Measurements from ENCODE around the gene RAD51B. TPM values are rescaled to one million over a fixed set of nuclear protein-coding genes. Genes with fewer than 3 reads are reported as not detected.

RAD51B gene
- total RNA-seq, 1 donor from 2014 or later, result 14.7 TPM

DNA sequence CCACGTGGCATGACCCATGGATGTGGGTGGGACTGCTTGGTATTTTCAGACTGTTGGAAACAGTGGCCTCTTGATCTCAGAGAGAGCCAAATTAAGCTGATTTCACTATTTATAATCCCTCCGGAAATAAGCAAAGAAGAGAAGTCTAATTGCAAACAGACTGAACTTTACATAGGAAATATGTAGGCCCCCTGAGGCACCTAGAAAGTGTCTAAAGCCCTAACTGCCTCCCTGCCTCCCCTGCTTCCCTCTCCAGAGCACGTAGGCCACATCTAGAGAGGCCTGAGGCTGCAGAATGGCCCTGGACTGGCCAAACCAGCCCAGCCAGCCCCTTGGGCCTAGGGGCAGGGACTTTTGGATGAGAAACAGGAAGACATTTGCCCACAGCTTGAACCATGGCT is 849.5 kb downstream of the RAD51B start:
- peak; percentile 41 for DNase-seq (ENCODE audit: low spot score)

DNA sequence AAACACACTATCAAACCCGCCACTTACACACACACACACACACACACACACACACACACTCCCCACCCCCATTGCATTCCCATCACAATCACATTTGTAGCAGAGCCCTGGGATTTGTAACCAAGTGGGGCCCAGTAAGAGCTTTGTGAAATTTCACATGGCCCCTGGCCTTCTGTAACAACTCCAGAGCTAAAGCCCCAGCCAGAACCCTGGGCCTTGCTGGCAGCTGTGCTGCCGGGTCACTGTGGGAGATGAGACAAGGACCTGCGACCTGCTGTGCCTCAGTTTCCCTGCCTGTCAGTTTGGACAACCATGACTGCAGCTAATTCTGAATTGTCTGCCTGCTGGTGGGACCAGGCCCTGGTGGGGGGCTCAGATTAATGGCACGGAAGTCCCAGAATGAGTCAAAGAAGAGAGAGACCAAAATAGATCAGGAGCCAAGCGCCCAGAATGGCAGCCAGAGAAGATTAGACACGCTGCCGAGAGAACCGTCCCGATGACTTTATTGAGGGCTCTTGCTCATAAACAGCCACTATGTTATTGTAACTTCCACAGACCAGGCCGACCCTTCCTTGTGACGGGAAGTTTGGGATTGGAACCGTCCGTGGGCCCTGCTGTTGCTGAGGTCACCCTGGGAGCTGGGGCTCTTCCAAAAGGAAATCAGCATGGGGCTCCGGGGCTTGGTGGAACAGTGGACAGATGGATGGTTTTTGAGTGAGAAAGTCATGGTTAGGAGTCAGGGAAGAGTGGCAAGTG is 850.2 kb downstream of the RAD51B start:
- DNase-seq (ENCODE audit: low spot score), result peak; percentile 76

DNA sequence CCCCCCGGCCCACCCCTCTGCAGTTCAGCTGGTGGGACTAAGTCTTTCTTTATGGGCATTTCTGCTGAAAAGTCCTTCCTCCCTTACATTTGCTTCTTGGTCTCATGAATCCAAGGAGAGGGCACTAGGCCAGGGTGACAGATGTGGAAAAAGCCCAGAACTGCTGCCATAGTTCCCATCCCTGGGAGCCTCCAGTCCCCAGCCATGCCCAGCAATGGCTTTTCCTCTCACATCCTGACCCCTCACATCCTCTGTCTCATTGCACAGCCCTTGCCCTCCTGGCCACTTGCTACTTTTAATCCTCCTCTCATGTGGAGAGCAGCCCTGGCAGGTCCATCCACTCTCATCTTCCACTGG is 850.8 kb downstream of the RAD51B start:
- DNase-seq (ENCODE audit: low spot score), result peak; percentile 69

DNA sequence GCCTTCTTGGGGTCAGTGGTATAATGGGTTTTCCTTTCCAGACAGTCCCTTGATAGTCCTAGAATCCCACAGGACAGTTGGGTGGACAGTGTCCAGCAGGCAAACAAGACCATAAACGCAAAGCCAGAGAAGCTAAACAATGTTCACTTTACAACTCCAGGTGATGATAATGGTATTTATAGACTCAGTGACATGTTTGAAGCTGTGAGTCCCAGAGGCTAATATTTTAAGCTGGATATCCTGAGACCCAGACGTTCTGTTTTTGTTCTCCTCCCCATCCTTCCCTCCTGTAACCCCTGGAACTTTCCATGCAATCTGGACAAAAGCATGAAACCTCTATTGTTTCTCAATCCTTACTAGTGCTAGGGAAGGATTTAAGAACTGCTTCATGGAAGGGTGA is 852.3 kb downstream of the RAD51B start:
- DNase-seq (ENCODE audit: low spot score), result no peak

DNA sequence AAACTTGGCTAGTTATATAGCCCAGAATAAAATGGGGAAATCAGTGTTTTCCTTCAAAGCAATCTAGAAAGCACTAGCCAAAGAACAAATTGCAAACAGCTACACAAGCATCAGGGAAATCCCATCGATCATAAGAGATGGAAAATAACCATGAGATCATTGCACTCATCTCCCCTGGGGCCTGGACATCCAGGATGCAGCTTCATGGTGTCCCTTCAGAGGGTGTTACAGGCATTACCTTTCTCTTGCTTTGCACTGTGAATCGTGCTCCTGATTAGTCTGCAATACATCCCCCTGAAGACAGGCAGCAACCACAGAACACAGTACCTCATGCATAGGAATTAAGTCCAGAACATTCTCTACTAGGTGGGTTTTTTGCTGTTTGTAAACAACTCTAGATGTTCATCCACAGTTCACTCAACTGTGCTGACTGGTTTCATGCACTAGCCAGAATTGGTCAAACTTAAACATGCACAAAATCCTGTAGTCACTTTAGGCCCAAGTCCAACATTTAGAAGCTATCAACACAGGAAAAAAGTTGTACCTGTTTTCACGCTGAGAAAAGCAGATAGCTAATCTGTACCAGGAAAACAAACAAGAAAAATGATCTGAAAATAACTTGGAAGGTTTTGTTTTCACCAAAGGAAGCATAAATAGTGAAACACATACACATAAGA is 853.2 kb downstream of the RAD51B start:
- peak; percentile 14 for DNase-seq (ENCODE audit: low spot score)

DNA sequence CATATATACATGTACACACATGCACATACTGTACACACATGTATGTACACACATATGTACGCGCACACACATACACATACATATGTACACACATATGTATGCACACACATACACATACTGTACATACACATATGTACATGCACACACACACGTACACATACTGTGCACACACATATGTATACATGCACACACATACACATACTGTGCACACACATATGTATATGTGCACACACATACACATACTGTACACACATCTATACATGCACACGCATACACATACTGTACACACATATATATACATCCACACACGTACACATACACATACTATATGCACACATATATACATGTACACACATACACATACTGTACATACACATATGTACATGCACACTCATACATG is 853.9 kb downstream of the RAD51B start:
- no peak for DNase-seq (ENCODE audit: low spot score)

DNA sequence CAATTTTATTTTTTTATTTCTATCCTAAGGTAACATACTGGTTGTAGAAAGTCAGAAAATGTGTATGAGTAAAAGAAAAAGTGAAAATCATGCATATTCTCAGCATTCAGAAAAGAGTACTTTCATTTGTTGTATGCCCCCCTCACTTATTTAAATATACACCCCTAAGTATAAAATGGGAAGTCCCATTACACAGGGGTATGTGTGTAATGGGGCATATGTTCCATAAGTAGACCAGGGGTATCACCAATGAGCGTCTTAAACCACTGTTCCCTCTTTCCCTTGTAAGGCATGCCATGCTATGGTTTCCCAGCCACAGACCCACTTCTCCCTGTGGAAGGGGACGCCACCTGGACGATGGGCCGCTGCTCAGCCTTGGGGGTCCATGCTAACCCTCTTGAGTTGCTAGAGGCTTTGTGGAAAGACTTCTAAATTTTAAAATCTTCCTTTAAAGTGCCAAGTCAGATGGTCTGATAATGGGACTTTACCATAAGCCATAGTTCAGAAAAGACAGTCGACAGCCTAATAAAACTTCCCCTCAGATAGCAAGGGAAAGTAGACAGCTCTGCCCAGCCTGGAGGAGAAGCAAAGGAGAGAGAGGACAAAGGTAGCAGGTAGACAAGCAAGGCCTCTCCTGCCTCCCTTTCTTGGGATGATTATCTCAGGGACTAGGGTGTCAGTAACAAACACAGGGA is 855.1 kb downstream of the RAD51B start:
- DNase-seq (ENCODE audit: low spot score), result peak; percentile 26

DNA sequence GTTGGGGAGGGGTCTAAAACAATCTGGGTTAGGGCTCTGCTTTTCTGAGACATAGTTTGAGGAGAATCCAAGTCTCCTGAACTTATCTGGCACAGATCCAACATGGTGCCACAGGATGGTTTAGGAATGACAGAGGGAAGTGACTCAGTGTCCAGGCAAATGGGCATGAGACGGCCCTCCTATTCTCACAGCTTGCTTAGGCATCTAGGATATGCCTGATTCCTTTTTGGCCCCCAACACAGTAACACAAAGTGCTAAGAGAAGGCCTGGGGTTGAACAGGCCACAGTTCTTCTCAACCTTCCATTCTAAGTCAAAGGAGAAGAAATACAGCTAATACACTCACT is 855.6 kb downstream of the RAD51B start:
- DNase-seq (ENCODE audit: low spot score), result no peak

DNA sequence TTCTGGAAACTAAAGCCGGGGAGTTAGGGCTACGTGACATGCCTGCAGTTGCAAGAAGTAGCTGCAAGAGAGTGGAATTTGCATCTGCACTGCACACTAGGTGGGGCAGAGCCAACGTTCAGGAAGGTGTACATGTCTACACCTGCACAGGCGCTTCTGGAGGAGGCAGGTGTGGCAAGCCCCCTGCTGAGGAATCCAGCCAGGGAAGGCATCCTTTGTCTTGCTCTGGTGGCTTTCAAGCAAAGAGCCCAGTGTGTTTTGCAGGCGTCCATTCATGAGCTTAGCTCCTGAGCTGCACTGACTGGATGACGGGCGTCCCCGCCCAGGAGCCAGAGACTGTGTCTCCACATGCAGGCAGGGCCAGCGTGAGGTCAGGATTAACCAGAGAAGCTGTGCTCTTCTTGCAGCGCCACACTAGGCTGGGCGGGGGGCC is 856.9 kb downstream of the RAD51B start:
- DNase-seq (ENCODE audit: low spot score), result peak; percentile 88

DNA sequence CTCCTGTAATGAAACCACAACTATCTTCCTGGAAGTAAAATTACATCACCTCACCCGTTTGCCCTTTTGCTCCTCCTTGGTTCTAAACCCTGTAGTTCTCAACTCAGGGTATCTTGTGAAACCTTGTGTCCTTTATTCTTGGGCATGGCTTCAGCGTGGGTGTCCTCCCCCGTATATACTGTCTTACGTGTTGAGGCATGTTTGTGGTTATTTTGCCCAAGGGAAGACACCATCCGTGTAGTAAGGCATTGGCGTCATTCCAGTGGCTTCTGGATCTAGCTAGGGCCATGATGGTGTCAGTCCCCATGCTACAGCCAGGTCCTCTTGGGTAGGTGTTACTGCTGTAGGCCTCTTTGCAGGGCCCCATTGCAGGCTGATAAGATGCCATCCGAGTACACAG is 857.9 kb downstream of the RAD51B start:
- no peak for DNase-seq (ENCODE audit: low spot score)

DNA sequence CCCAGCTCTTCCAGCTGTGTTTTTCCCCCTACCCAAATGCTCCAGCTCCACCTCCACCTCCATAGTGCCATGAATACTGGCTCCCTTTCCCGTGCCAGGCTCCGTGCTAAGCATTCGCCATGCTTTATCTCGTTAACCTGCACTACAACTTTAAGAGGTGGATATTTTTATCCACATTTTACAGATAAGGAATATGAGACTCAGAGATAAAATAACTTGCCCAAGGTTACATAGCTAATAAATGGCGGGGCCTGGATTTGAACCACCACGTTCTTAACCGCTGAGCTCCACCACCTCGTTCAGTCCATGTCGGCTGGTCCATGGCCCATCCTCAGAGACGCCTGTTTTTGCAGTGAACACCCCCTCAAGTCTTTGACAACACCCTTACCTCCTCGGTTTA is 858.3 kb downstream of the RAD51B start:
- peak; percentile 45 for DNase-seq (ENCODE audit: low spot score)

DNA sequence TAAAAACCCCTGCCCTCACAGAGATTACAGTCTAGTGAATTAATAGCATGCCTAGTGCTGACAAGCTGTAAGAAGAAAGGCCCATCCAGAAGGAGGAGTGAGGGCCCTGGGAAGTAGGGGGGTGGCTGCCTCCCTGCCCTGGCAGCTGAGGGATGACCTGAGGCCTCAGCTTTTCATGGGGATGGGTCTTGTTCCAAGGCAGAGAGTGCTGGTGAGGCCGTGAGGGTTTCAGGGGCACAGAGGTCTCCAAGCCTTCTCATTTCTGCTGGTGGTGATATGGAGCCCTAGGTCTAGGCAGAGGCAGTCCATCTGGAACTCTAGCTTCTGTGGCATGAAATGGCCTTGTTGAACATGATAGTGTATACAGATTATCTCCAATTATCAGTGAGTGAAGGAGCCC is 858.9 kb downstream of the RAD51B start:
- peak; percentile 16 for DNase-seq (ENCODE audit: low spot score)

DNA sequence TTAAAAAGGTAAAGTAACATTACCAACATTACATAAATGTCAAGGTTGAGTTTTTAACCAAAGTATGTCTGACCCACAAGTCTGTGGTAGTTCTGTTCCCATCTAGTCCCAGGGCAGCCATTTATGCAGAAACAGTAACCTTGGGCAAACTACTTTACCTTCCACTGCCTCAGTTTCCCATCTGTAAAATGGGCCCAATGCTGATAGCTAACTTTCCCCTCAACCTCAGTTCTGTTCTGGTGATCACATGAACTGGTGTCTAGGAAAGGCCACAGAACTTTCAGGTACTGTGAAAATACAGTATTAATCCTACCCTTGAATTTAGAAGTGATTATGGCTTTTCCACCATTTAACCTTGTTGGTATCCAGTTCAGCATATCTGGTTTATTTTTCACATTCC is 859.7 kb downstream of the RAD51B start:
- no peak for DNase-seq (ENCODE audit: low spot score)

DNA sequence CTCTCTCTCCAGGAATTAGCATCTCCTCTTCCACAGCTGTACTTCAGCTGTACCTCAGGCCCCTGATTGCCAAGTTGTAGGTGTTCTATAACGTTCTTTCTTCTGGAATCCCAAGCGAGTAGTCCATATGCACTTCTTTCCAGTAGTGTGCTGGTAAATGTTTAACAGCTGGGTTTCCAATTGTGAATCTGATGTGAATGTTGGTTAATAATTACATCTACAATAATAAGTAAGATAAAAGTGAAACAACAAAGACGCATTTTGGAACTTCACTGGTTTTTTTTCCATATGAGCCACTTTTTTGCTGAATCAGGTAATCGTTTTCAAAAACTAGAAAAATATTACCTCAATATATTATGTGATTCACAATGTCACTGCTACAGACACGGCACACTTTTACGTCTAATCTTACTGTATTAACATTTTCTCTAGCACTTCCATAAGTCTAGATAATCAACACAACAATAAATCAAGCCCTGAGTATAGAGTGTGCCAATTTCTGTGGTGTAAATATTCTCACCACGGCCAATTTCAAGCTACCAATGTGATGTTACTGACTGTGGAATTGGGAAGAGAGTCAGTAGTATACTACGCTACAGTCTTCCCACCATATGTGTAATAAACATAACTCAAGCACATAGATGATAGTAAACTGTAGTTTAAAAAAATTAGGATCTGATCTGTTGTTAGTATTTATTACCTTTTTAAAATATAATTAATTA is 860.3 kb downstream of the RAD51B start:
- no peak for DNase-seq (ENCODE audit: low spot score)

DNA sequence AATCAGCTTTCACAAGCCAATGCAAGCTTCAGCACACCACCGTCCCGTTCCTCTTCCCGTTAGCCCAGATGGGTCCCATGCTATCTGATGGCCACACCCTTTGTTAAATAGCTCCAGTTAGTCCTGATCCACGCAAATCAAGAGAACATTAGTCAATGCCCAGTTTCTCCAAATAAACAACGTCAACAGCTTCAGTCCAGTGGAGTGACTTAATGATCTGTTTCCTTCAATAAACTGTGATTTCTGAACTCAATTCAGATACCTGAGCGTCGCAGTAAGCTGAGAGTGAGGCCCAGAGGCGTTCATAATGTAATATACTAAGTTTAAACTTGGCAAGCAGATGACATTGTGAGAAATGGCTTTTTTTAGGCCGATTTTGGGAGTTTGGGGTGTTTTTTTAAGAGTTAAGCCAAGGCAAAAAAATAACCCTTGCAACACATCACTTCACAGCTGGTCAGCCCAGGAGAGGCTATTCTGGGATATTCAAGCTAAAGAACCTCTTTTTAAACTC is 861.0 kb downstream of the RAD51B start:
- DNase-seq (ENCODE audit: low spot score), result peak; percentile 30

DNA sequence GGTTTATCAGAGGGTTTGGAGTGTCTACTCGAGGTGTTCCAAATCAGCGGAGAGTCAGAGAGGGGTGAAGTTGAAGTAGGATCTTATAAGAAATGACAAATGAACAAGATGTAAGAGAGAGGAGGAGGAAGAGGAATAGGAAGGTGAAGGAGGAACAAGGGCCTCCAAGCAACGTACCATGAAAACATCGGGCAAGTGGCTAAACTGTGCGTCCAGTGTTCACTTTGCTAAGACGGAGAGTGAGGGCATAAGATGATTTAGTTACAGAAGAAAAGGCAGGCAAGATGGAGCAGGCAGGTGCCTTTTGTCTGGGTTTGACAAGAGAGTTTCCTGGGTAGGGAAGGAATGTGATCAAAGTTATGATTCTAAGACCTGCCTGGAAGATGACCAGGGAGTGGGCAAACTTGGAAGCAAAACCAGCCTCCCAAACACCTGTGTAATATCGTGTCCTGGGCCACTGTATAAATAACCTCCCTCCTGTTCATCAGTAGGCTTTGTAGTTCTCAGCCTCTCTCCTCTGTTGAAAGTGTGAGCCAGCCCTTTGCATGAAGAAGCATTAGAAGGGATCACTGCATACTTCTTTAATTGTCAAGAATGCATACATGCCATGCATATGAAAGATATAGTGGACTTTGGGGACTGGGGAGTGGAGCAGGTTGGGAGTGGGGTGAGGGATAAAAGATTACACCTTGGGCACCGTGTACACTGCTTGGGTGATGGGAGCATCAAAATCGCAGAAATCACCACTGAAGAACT is 861.9 kb downstream of the RAD51B start:
- peak; percentile 39 for DNase-seq (ENCODE audit: low spot score)

DNA sequence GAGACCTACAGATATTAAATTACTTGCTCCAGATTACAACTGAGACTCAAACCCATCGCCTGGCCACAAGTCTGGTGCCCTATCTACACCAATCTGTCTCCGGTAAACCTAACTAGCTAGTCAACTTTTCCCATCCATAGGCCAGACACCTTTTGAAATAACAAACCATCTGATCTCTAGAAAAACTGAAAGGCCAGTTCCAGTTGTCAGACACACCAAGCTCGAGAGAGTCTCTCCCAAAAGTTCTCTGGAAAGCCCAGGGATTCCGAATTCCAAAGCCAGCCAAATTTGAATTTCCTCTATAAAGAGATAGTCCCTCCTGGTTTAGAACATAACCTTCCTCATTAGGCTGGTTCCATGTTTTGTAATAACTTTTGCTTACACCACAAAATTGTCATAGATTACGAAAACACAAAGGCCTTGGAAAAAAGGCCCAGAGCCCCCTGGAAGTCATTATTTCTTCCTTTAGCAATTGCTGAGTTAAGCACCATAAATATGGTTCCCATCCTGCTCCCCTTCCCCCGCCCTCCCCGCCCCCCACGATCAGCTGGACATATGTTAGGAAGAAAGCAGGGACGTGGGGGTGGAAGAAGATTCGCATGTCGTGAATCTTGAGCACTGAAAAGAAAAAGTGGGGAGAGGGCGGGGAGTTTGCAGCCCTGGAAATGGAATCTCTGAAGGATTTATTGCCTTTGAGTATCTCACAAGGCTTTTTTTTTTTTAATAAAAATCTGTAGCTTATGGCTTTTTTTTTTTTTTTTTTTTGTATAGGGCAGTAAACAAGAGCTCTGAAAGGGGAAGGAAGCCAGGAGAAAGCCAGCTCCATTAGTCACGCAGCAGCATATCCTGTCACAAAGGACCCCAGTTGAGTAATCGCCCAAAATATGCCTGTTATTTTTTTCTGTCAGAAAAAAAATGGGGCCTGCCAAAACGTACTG is 862.9 kb downstream of the RAD51B start:
- peak; percentile 5 for DNase-seq (ENCODE audit: low spot score)

DNA sequence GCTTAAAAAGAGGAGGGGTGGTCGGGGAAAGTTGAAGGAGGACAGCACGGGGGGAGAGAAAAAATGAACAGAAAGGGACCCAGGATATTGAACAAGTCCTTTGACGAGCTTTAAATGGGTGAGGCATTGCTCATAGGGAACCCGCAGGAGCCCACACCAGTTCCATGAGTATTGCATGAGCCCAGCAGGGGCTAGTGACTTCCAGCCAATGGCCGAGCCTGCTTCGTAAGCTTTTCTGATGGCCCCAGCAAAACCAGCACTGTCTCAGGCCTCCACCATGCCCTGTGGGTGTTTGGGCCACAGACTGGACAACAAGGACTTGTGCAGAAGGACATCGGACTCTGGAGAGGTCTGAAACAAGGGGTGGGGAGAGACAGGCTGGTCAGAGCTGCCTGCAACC is 863.7 kb downstream of the RAD51B start:
- no peak for DNase-seq (ENCODE audit: low spot score)

All from mesenteric fat pad (tissue), 1 donor.